GM18868 (cell line): ENCODE data around the gene UBE2G1.
A peak's percentile ranks its signal among the peaks of the same experiment; 100 is the strongest.

Experiments
- ATAC-seq: cut with Tn5 transposase; IDR thresholded peaks from one replicate; pipeline ENCODE4 v1.9.1; 2021; ENCODE audit warnings: mild to moderate bottlenecking, moderate library complexity; ENCODE audit not compliant: unreplicated experiment

The UBE2G1 gene

DNA sequence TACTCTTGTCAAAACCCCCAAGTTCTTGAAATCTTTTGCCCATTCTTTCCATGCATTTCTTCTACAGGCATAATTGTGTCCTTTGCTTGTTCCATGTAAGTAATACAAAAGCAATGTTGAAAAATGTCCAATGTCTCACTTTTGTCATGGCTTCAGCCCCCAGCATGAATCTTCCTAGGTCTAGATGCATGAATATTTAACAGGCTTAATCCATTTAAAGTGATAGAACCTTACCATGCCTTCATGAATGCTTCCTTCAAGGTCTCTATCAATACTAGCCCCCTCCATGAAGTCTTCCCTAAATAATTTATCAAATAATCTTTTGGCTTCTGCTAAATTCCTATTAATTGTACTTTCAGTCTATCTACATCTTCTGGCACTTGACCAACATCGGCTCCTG is 56.6 kb downstream of the UBE2G1 start:
- ATAC-seq, result no peak

GRCh38 chr17:4307179-4307930 is 59.1 kb downstream of the UBE2G1 start:
- no peak for ATAC-seq

DNA sequence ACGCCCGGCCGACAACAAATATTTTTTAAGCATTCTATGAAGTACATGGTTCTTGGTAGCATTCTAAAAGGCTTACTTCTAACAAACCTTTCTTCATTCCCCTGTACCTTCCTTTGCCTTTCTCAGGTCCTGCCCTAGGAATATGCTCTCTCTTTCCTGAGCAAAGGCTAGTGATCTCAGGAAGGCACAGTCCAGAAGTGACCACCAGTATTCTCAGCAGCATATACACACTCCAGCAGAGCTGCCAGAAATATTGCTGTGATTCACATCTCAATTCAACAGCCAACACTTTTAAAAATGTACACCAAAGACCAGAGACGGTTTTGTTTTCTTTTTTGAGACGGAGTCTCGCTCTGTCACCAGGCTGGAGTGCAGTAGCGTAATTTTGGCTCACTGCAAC is 61.3 kb downstream of the UBE2G1 start:
- ATAC-seq, result no peak

GRCh38 chr17:4304417-4305027 is 62.0 kb downstream of the UBE2G1 start:
- no peak for ATAC-seq

- no peak for ATAC-seq
Observed at GRCh38 chr17:4301066-4301465, 65.4 kb downstream of the UBE2G1 start.

DNA sequence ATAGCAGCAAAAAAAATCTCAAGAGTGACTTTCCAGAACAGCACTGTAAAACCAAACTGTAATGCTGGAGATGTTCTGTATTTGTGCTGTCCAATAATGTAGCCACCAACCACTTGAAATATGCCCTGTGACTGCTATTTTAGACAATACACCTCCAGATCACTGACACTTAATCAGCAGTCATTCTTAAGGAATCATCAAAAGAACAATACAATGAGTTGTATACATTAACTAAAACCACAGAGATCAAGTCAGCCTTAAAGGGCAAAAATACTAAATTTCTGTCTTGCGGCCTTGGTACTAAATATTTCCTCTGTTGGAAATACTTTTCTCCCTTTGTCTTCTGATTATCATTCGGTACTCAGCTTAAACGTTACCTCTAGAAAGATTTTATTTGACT is 69.1 kb downstream of the UBE2G1 start:
- no peak for ATAC-seq

DNA sequence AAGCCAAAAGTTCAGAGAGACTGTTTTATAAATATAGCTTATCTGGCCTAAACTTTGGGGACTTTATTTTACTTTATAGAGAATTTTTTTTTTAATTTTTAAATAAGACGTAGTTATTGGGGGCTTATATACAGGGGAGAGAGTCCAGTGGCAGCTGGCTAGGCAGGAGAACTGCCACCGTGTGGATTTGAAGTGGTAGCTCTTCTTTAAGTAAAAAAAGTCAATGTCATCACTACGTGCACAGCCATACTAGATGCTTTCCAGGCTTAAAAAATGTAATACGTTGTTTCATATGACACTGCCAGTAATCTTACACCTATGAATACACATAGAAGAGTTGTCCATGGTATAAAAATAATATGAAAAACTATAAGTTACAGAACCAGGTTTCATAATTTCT is 70.8 kb downstream of the UBE2G1 start:
- no peak for ATAC-seq

GRCh38 chr17:4293572-4293971 is 72.9 kb downstream of the UBE2G1 start:
- ATAC-seq, result no peak

GRCh38 chr17:4287710-4288109 is 78.8 kb downstream of the UBE2G1 start:
- ATAC-seq, result no peak

- no peak for ATAC-seq
Observed at GRCh38 chr17:4276514-4276913, 90.0 kb downstream of the UBE2G1 start.

GRCh38 chr17:4272972-4273368 is 93.5 kb downstream of the UBE2G1 start:
- ATAC-seq, result no peak

GRCh38 chr17:4272213-4272971 is 94.1 kb downstream of the UBE2G1 start:
- no peak for ATAC-seq

GRCh38 chr17:4270736-4271135 is 95.7 kb downstream of the UBE2G1 start:
- no peak for ATAC-seq

DNA sequence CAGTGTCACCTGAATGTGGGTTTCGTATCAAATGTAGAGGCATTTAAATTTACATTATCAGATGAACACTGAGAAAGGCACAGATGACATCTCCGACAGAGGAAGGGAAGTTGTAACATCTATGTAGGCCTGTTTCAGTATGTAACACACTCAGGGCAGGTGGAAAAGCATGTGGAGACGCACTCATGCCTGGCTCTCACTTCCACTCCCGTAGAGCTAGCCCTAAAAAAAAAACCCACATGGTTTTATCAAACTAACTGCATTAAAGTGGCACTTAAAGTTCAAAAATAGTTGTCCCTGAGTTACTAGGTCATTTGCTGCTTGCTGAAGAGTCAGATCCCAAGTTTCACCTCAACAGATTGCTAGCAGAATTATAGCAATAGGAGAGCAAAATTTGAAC is 96.6 kb downstream of the UBE2G1 start:
- no peak for ATAC-seq

DNA sequence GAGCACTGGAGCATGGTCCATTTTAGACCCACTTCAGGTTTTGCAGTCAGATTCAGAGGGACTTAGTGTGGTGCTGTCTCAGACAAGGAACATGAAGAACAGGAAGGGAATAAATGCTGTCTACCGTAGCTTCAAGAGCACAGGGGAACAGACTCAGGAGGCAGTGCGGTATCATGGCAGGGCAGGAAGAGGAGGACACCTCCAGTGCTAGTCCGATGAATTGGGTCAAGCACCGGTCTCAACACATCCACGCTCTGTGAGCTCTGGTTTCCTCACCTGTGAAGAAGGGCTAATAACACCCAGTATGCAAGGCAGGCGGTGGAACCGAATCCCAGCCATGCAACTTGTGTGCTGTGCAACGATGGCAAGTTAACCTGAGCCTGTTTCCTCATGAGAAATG is 99.1 kb downstream of the UBE2G1 start:
- no peak for ATAC-seq

GRCh38 chr17:4266550-4266949 is 99.9 kb downstream of the UBE2G1 start:
- no peak for ATAC-seq

DNA sequence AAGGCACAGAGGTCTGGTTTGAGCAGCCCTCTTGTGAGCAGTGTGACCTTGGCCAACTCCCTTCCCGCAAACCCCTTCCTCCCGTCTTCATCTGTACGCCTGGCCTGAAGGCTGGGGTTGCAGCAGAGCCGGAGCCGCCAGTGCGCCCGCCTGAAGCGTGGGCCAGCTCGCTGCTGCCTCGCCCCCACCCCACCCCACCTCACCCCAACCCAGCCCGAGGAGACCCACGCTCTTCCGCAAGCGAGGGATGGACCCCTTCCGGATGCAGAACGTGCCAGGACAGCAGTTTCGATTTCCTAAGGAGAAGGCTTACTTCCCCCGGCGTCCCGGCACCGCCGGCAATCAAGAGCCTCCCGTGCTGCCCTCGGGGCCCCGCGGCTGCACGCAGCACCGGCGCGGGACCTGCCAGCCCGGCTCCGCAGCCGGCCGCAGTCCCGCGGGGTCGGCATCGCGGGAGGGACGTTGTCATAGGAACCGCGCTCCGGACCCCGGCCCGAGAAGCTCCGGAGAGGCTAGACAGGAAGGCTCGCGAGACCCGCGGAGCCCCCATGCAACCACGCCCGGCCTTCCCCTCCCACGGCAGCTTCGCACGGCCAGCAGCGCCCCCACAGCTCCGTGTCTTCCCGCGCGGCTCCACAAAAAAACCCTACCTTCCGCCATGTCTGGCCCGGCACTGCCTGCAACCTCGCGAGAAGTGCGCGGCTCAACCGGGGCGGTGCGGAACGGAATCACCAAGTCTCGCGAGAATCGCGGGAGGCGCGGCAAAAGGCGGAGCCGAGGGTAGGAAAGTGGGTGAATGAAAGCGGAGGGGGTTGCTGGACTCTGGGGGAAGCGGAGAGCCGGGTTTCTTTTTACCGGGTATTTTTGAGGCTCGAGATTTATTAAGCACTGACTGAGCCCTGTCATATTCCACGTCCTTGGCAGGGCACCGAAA is 102.9 kb downstream of the UBE2G1 start, which contains the start of gene ANKFY1:
ANKFY1 (minus strand) TSS at position 698 of the 934 bp plus-strand sequence; CDS start at position 660, 38 bp downstream.
- peak; percentile 94 for ATAC-seq

GRCh38 chr17:4262703-4263102 is 103.8 kb downstream of the UBE2G1 start:
- ATAC-seq, result no peak

GRCh38 chr17:4261452-4261851 is 105.0 kb downstream of the UBE2G1 start:
- no peak for ATAC-seq

- no peak for ATAC-seq
Observed at GRCh38 chr17:4258867-4259266, 107.6 kb downstream of the UBE2G1 start.

GRCh38 chr17:4256952-4257351 is 109.5 kb downstream of the UBE2G1 start:
- ATAC-seq, result no peak
